Liver (tissue), 9 donors: ENCODE results near the gene MADD. TPM values are rescaled to one million over a fixed set of nuclear protein-coding genes. Genes with fewer than 3 reads are reported as not detected.

Source experiments
- DNase-seq: peaks from one replicate; pipeline ENCODE4 v3.0.0-alpha.2; 2017; ENCODE audit warnings: low spot score
- H3K27ac ChIP-seq, 2 donors: one replicate each; pipeline ENCODE4 v1.7.0; 2013; ENCODE audit warnings: inconsistent platforms in 2 of 2, low read length in 2 of 2, control low read depth in 1 of 2, low read depth in 1 of 2, mild to moderate bottlenecking in 1 of 2
- H3K27me3 ChIP-seq, 4 donors: one replicate each; pipeline versions ENCODE4 v1.6.1 to v1.7.0; 2013; ENCODE audit warnings: low read length in 3 of 4, inconsistent platforms in 1 of 4, mild to moderate bottlenecking in 1 of 4, moderate library complexity in 1 of 4; ENCODE audit not compliant: control insufficient read depth in 4 of 4, insufficient read depth in 4 of 4
- H3K36me3 ChIP-seq, 4 donors: one replicate each; pipeline versions ENCODE4 v1.6.1 to v1.7.0; 2013; ENCODE audit warnings: low read length in 3 of 4, mild to moderate bottlenecking in 3 of 4, low read depth in 1 of 4, moderate library complexity in 1 of 4; ENCODE audit not compliant: control insufficient read depth in 4 of 4, insufficient read depth in 3 of 4
- H3K4me1 ChIP-seq, 4 donors: one replicate each; pipeline versions ENCODE4 v1.6.1 to v1.7.0; 2013; ENCODE audit warnings: low read length in 3 of 4, mild to moderate bottlenecking in 3 of 4, moderate library complexity in 1 of 4; ENCODE audit not compliant: control insufficient read depth in 4 of 4, insufficient read depth in 4 of 4
- H3K4me3 ChIP-seq, 3 donors: one replicate each; pipeline versions ENCODE4 v1.6.1 to v1.7.0; 2013; ENCODE audit warnings: low read length in 3 of 3, control low read depth in 1 of 3, low read depth in 1 of 3, mild to moderate bottlenecking in 1 of 3
- H3K9ac ChIP-seq, 2 donors: one replicate each; pipeline ENCODE4 v1.7.0; 2013; ENCODE audit warnings: low read length in 2 of 2, mild to moderate bottlenecking in 2 of 2, moderate library complexity in 2 of 2, control low read depth in 1 of 2, low read depth in 1 of 2
- H3K9me3 ChIP-seq, 4 donors: one replicate each; pipeline versions ENCODE4 v1.6.1 to v1.7.0; 2013; ENCODE audit warnings: low read length in 3 of 4; ENCODE audit not compliant: control insufficient read depth in 4 of 4
- FOXA2 ChIP-seq: IDR thresholded peaks from 2 replicates; pipeline ENCODE4 v1.6.1; 2016; ENCODE audit warnings: antibody characterized with exemption
- GABPA ChIP-seq, 2 donors: IDR thresholded peaks in 1 of 2; conservative IDR thresholded peaks in 1 of 2; 2 replicates each; pipeline ENCODE4 v1.6.1; 2016; ENCODE audit warnings: antibody characterized with exemption in 2 of 2, mild to moderate bottlenecking in 1 of 2, moderate library complexity in 1 of 2
- HNF4A ChIP-seq, 2 donors: conservative IDR thresholded peaks; 2 replicates each; pipeline ENCODE4 v1.6.1; 2016; ENCODE audit warnings: antibody characterized with exemption in 2 of 2, mild to moderate bottlenecking in 2 of 2
- HNF4G ChIP-seq: IDR thresholded peaks from 2 replicates; pipeline ENCODE4 v1.6.1; 2016; ENCODE audit warnings: antibody characterized with exemption
- JUND ChIP-seq, 2 donors: IDR thresholded peaks; 2 replicates each; pipeline ENCODE4 v1.6.1; 2016; ENCODE audit warnings: antibody characterized with exemption in 2 of 2
- RAD21 ChIP-seq, 2 donors: IDR thresholded peaks; 2 replicates each; pipeline ENCODE4 v1.6.1; 2016; ENCODE audit warnings: antibody characterized with exemption in 2 of 2, mild to moderate bottlenecking in 2 of 2
- RXRA ChIP-seq, 2 donors: IDR thresholded peaks; 2 replicates each; pipeline ENCODE4 v1.6.1; 2017 to 2018; ENCODE audit warnings: antibody characterized with exemption in 2 of 2, mild to moderate bottlenecking in 1 of 2
- TAF1 ChIP-seq: conservative IDR thresholded peaks from 2 replicates; pipeline ENCODE4 v1.6.1; 2016; ENCODE audit warnings: antibody characterized with exemption, mild to moderate bottlenecking
- YY1 ChIP-seq: IDR thresholded peaks from 2 replicates; pipeline ENCODE4 v1.6.1; 2016; ENCODE audit warnings: antibody characterized with exemption, mild to moderate bottlenecking
- WGBS: extraction: QIAGEN DNeasy Blood & Tissue Kit; methylation state at CpG from one replicate; pipeline ENCODE4 v1.1.7; 2013; 5-methylcytosine and 5-hydroxymethylcytosine counted together
- polyA plus RNA-seq, 2 donors: library from polyadenylated mRNA; stranded (reverse) in 1 of 2; unstranded in 1 of 2; fragments of 200-250 nt in 1 of 2; fragments of >200 nt in 1 of 2; fragmentation: Nextera tagmentation in 1 of 2; extraction: Ambion mirVana in 1 of 2; gene quantifications; one replicate each; pipeline versions ENCODE4 v1.2.1 to v1.2.3, GENCODE V29; 2013 to 2015
- total RNA-seq, 2 donors: library from RNA; depleted of rRNA; stranded (reverse); fragments of >200 nt; gene quantifications; one replicate each; pipeline ENCODE4 v1.2.3, GENCODE V29; 2014
- TF ChIP-seq, protein P1 (sequence below): IDR thresholded peaks from 2 replicates; pipeline ENCODE4 v1.6.1; 2016; ENCODE audit warnings: antibody characterized with exemption
- TF ChIP-seq, protein P2 (sequence below): IDR thresholded peaks from 2 replicates; pipeline ENCODE4 v1.6.1; 2016; ENCODE audit warnings: antibody characterized with exemption
- TF ChIP-seq, protein P3 (sequence below): IDR thresholded peaks from 2 replicates; pipeline ENCODE4 v1.6.1; 2016; ENCODE audit warnings: antibody characterized with exemption
- TF ChIP-seq, protein P4 (sequence below): IDR thresholded peaks from 2 replicates; pipeline ENCODE4 v1.6.1; 2016; ENCODE audit warnings: antibody characterized with exemption, mild to moderate bottlenecking
- TF ChIP-seq, protein P5 (sequence below): fragments of 150-350 bp; IDR thresholded peaks from 2 replicates; pipeline ENCODE4 v1.5.1; 2017; ENCODE audit warnings: improper control_type of control experiment, low read depth, low read length; ENCODE audit not compliant: missing input control
- donor health status: healthy.
- donor health status: healthy.
- donor health status: healthy.
- donor health status: healthy.
- donor health status: healthy.

Gene MADD
- total and polyA plus RNA-seq, 4 donors, result 9.9 to 20.5 (median 11.1) TPM

DNA sequence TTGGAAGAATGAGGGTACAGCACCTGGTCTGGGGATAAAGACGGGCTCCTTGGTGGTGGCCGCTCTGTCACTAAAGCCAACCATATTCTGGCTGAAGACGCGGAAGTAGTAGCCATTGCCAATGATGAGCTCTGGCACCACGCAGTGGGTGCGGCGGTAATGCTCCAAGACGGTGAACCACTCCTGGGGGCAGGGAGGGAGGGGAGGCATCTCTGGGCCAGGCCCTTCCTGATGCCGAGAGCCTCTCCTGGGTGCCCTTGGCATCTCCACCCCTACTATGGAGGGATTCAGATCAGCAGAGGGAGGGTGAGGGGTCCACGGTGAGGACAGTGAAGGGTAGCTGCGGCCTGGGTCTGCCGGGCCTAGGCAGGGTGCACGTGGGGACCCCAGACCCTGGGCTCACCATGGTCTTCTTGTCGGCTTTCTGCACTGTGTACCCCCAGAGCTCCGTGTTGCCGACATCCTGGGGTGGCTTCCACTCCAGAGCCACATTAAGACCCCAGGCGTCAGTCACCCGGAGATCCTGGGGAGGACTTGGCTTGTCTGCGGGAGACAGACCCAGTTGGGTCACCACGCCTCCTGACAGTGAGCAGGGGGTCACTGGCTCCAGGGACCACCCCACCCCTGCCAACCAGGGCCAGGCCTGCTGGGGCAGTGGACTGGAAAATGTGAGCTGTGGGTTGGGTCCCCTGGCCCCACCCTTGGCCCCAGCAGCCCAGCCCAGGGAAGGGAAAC is 63.0 kb downstream of the MADD start:
- Histone ChIP-seq H3K27ac (no peak overlapping the region), H3K9me3 (no peaks in the 10 kb centered on the region), H3K27me3 (no peaks in the 10 kb centered on the region), H3K4me3 (no peak overlapping the region), H3K4me1 (no peaks in the 10 kb centered on the region), H3K36me3 (peaks cover 3 to 26% (median 6%) of the 10 kb centered on the region in 4 donors), H3K9ac (no peak overlapping the region)
- TF ChIP-seq, protein P1, sequence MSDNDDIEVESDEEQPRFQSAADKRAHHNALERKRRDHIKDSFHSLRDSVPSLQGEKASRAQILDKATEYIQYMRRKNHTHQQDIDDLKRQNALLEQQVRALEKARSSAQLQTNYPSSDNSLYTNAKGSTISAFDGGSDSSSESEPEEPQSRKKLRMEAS, result no peak
- no peak for TF ChIP-seq GABPA (IDR thresholded peaks at IDR 0.05 in 1 of 2, conservative IDR thresholded peaks at IDR 0.05 in 1 of 2)
- TF ChIP-seq RAD21 (IDR thresholded peaks at IDR 0.05), result no peak
- no peak for TF ChIP-seq JUND (IDR thresholded peaks at IDR 0.05)
- no peak for TF ChIP-seq RXRA (IDR thresholded peaks at IDR 0.05)
- no peak for TF ChIP-seq HNF4G
- TF ChIP-seq, protein P2, sequence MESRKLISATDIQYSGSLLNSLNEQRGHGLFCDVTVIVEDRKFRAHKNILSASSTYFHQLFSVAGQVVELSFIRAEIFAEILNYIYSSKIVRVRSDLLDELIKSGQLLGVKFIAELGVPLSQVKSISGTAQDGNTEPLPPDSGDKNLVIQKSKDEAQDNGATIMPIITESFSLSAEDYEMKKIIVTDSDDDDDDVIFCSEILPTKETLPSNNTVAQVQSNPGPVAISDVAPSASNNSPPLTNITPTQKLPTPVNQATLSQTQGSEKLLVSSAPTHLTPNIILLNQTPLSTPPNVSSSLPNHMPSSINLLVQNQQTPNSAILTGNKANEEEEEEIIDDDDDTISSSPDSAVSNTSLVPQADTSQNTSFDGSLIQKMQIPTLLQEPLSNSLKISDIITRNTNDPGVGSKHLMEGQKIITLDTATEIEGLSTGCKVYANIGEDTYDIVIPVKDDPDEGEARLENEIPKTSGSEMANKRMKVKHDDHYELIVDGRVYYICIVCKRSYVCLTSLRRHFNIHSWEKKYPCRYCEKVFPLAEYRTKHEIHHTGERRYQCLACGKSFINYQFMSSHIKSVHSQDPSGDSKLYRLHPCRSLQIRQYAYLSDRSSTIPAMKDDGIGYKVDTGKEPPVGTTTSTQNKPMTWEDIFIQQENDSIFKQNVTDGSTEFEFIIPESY, result no peak
- no peak for TF ChIP-seq FOXA2
- no peak for TF ChIP-seq YY1
- TF ChIP-seq, protein P3, sequence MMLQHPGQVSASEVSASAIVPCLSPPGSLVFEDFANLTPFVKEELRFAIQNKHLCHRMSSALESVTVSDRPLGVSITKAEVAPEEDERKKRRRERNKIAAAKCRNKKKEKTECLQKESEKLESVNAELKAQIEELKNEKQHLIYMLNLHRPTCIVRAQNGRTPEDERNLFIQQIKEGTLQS, result no peak
- TF ChIP-seq, protein P4, sequence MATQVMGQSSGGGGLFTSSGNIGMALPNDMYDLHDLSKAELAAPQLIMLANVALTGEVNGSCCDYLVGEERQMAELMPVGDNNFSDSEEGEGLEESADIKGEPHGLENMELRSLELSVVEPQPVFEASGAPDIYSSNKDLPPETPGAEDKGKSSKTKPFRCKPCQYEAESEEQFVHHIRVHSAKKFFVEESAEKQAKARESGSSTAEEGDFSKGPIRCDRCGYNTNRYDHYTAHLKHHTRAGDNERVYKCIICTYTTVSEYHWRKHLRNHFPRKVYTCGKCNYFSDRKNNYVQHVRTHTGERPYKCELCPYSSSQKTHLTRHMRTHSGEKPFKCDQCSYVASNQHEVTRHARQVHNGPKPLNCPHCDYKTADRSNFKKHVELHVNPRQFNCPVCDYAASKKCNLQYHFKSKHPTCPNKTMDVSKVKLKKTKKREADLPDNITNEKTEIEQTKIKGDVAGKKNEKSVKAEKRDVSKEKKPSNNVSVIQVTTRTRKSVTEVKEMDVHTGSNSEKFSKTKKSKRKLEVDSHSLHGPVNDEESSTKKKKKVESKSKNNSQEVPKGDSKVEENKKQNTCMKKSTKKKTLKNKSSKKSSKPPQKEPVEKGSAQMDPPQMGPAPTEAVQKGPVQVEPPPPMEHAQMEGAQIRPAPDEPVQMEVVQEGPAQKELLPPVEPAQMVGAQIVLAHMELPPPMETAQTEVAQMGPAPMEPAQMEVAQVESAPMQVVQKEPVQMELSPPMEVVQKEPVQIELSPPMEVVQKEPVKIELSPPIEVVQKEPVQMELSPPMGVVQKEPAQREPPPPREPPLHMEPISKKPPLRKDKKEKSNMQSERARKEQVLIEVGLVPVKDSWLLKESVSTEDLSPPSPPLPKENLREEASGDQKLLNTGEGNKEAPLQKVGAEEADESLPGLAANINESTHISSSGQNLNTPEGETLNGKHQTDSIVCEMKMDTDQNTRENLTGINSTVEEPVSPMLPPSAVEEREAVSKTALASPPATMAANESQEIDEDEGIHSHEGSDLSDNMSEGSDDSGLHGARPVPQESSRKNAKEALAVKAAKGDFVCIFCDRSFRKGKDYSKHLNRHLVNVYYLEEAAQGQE, result no peak
- TF ChIP-seq TAF1, result no peak
- no peak for TF ChIP-seq HNF4A (conservative IDR thresholded peaks at IDR 0.05)
- TF ChIP-seq, protein P5, sequence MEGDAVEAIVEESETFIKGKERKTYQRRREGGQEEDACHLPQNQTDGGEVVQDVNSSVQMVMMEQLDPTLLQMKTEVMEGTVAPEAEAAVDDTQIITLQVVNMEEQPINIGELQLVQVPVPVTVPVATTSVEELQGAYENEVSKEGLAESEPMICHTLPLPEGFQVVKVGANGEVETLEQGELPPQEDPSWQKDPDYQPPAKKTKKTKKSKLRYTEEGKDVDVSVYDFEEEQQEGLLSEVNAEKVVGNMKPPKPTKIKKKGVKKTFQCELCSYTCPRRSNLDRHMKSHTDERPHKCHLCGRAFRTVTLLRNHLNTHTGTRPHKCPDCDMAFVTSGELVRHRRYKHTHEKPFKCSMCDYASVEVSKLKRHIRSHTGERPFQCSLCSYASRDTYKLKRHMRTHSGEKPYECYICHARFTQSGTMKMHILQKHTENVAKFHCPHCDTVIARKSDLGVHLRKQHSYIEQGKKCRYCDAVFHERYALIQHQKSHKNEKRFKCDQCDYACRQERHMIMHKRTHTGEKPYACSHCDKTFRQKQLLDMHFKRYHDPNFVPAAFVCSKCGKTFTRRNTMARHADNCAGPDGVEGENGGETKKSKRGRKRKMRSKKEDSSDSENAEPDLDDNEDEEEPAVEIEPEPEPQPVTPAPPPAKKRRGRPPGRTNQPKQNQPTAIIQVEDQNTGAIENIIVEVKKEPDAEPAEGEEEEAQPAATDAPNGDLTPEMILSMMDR, result no peak
- WGBS, result 95% methylated on average over 20 of the region's 20 CpGs
- no peak for DNase-seq

DNA sequence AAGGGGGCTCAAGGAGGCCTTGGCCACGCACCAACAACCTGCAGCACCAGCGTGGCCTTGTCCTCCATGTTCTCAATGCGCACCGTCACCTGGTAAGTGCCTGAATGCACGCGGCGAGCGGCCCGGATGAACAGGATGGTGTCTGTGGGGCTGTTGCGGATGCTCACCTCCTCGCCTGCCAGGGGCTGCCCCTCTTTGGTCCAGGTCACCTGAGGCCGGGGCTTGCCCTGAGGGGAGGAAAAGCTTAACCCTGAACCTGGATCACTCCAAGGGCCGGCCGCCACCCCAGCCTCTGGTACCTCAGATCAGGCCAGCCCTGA is 63.6 kb downstream of the MADD start:
- TF ChIP-seq RAD21 (IDR thresholded peaks at IDR 0.05), result no peak
- no peak for DNase-seq

More for the DNA sequence above, 63.6 kb downstream of the MADD start:
- Histone ChIP-seq H3K4me3 (no peak overlapping the region), H3K9ac (no peak overlapping the region), H3K36me3 (peaks cover 2 to 21% (median 5%) of the 10 kb centered on the region in 4 donors), H3K27ac (no peak overlapping the region), H3K4me1 (no peaks in the 10 kb centered on the region), H3K27me3 (no peaks in the 10 kb centered on the region), H3K9me3 (no peaks in the 10 kb centered on the region)
- 97% methylated on average over 14 of the region's 14 CpGs for WGBS
